Measurements from ENCODE around the gene ZNF474. TPM values are rescaled to one million over a fixed set of nuclear protein-coding genes. Genes with fewer than 3 reads are reported as not detected.

ZNF474 gene
- total RNA-seq, 2 experiments from 2014 or later, result 0.28 TPM; not detected in 1

DNA sequence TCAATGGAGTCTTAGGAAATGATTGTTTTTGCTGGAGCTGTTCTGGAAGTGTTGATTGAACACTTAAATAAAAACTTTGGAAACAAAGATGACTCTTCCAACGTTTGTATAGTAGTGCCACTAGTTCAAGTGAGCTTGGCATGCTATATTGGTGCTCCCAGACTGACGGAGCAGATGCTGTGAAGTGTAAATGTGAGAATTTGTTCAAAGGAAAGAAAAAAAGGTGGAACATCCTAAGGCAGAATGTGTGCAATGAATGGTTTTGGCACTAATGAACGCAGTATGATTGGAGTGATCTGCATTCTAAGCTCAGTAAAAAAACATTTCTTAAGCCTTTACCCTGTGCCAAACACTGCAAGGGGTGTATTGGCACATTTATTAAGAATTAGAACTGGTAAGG, 69.8 kb downstream of the ZNF474 start:
- no peaks in the 10 kb centered on the region for H3K4me1 Mint-ChIP-seq (ENCODE audit: low read depth)

GRCh38 chr5:122200450-122200849, 71.1 kb downstream of the ZNF474 start:
- Mint-ChIP-seq H3K36me3 (ENCODE audit: low read depth) (no peaks in the 10 kb centered on the region), H3K4me3 (no peak overlapping the region), H3K27ac (no peak overlapping the region), H3K4me1 (ENCODE audit: low read depth) (no peaks in the 10 kb centered on the region), H3K27me3 (peaks cover 4% of the 10 kb centered on the region), H3K9me3 (no peaks in the 10 kb centered on the region)
- H3K4me1 ChIP-seq (ENCODE audit: insufficient read depth, low read length), result no peaks in the 10 kb centered on the region
- no peak for ATAC-seq (ENCODE audit: poor library complexity)
- ChIA-PET POLR2A (no interaction called here), CTCF (no interaction called here)
- intact Hi-C loops (cut with DNase I, micrococcal nuclease), result no loop called here
- H3K9me3 ChIP-seq (ENCODE audit: control insufficient read depth in 1 of 2, insufficient read depth in 1 of 2, low read length in 2 of 2), result no peaks in the 10 kb centered on the region
- TF ChIP-seq, protein P1, sequence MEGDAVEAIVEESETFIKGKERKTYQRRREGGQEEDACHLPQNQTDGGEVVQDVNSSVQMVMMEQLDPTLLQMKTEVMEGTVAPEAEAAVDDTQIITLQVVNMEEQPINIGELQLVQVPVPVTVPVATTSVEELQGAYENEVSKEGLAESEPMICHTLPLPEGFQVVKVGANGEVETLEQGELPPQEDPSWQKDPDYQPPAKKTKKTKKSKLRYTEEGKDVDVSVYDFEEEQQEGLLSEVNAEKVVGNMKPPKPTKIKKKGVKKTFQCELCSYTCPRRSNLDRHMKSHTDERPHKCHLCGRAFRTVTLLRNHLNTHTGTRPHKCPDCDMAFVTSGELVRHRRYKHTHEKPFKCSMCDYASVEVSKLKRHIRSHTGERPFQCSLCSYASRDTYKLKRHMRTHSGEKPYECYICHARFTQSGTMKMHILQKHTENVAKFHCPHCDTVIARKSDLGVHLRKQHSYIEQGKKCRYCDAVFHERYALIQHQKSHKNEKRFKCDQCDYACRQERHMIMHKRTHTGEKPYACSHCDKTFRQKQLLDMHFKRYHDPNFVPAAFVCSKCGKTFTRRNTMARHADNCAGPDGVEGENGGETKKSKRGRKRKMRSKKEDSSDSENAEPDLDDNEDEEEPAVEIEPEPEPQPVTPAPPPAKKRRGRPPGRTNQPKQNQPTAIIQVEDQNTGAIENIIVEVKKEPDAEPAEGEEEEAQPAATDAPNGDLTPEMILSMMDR (IDR thresholded peaks at IDR 0.05), result no peak
- no peaks in the 10 kb centered on the region for H3K36me3 ChIP-seq (ENCODE audit: insufficient read depth, low read length)
- no peak for DNase-seq
- no peaks in the 10 kb centered on the region for H3K27me3 ChIP-seq (ENCODE audit: control insufficient read depth in 1 of 2, insufficient read depth in 2 of 2, low read length in 2 of 2)
- H3K4me3 ChIP-seq (ENCODE audit: low read length), result no peak overlapping the region
- no peak overlapping the region for H3K27ac ChIP-seq (ENCODE audit: low read depth in 1 of 2, low read length in 2 of 2)

More for the DNA sequence above, 69.8 kb downstream of the ZNF474 start:
- ChIA-PET CTCF (no interaction called here), POLR2A (no interaction called here)
- Mint-ChIP-seq H3K4me3 (no peak overlapping the region), H3K9me3 (no peaks in the 10 kb centered on the region), H3K36me3 (ENCODE audit: low read depth) (no peaks in the 10 kb centered on the region), H3K27me3 (peaks cover 1% of the 10 kb centered on the region), H3K27ac (no peak overlapping the region)
- ATAC-seq (ENCODE audit: poor library complexity) (no peak), DNase-seq (no peak)
- Histone ChIP-seq H3K4me1 (ENCODE audit: insufficient read depth, low read length) (no peaks in the 10 kb centered on the region), H3K9me3 (ENCODE audit: control insufficient read depth in 1 of 2, insufficient read depth in 1 of 2, low read length in 2 of 2) (no peaks in the 10 kb centered on the region), H3K36me3 (ENCODE audit: insufficient read depth, low read length) (no peaks in the 10 kb centered on the region), H3K27me3 (ENCODE audit: control insufficient read depth in 1 of 2, insufficient read depth in 2 of 2, low read length in 2 of 2) (peaks cover 0 to under 1% of the 10 kb centered on the region in 2 experiments), H3K4me3 (ENCODE audit: low read length) (no peak overlapping the region), H3K27ac (ENCODE audit: low read depth in 1 of 2, low read length in 2 of 2) (no peak overlapping the region)
- TF ChIP-seq, protein P1 (IDR thresholded peaks at IDR 0.05), result no peak
- intact Hi-C loops (cut with DNase I, micrococcal nuclease), result no loop called here

GRCh38 chr5:122200865-122201264, 71.5 kb downstream of the ZNF474 start:
- Mint-ChIP-seq H3K27ac (no peak overlapping the region), H3K9me3 (no peaks in the 10 kb centered on the region), H3K36me3 (ENCODE audit: low read depth) (no peaks in the 10 kb centered on the region), H3K4me1 (ENCODE audit: low read depth) (no peaks in the 10 kb centered on the region), H3K27me3 (peaks cover 4% of the 10 kb centered on the region), H3K4me3 (no peak overlapping the region)
- H3K27me3 ChIP-seq (ENCODE audit: control insufficient read depth in 1 of 2, insufficient read depth in 2 of 2, low read length in 2 of 2), result no peaks in the 10 kb centered on the region
- TF ChIP-seq, protein P1 (IDR thresholded peaks at IDR 0.05), result no peak
- H3K36me3 ChIP-seq (ENCODE audit: insufficient read depth, low read length), result no peaks in the 10 kb centered on the region
- ChIA-PET CTCF (no interaction called here), POLR2A (no interaction called here)
- H3K4me1 ChIP-seq (ENCODE audit: insufficient read depth, low read length), result no peaks in the 10 kb centered on the region
- no peaks in the 10 kb centered on the region for H3K9me3 ChIP-seq (ENCODE audit: control insufficient read depth in 1 of 2, insufficient read depth in 1 of 2, low read length in 2 of 2)
- intact Hi-C loops (cut with DNase I, micrococcal nuclease), result no loop called here
- no peak overlapping the region for H3K27ac ChIP-seq (ENCODE audit: low read depth in 1 of 2, low read length in 2 of 2)
- DNase-seq (no peak), ATAC-seq (ENCODE audit: poor library complexity) (no peak)
- H3K4me3 ChIP-seq (ENCODE audit: low read length), result no peak overlapping the region

Data from CD4-positive, alpha-beta T cell (primary cell).